MM.1S (cell line): ENCODE data around the gene C1QTNF9B.

ENCODE experiments used
- DNase-seq: peaks from one replicate; pipeline ENCODE4 v3.0.0-alpha.2; 2015
- H2AFZ ChIP-seq: fragments of 300-600 bp; sonication (generic); 2 replicates; pipeline ENCODE4 v1.6.0; 2016; ENCODE audit warnings: antibody characterized with exemption, low read length
- H3F3A ChIP-seq: fragments of 300-600 bp; sonication (generic); 2 replicates; pipeline ENCODE4 v1.6.1; 2016; ENCODE audit warnings: mild to moderate bottlenecking, antibody characterized with exemption, low read length, moderate library complexity, mixed read lengths; ENCODE audit not compliant: insufficient read depth
- H3K27ac ChIP-seq: fragments of 300-600 bp; sonication (generic); 2 replicates; pipeline ENCODE4 v1.5.1; 2016; ENCODE audit warnings: mild to moderate bottlenecking, low read length
- H3K27me3 ChIP-seq: fragments of 300-600 bp; sonication (generic); replicated peaks from 2 replicates; pipeline ENCODE4 v1.6.0; 2016; ENCODE audit warnings: low read length; ENCODE audit not compliant: insufficient read depth
- H3K36me3 ChIP-seq: fragments of 300-600 bp; sonication (generic); replicated peaks from 2 replicates; pipeline ENCODE4 v1.6.1; 2016; ENCODE audit warnings: mild to moderate bottlenecking, low read length, mixed read lengths; ENCODE audit not compliant: insufficient read depth
- H3K4me1 ChIP-seq: fragments of 300-600 bp; sonication (generic); 2 replicates; pipeline ENCODE4 v1.6.1; 2016; ENCODE audit warnings: low read length, mixed read lengths
- H3K4me2 ChIP-seq: fragments of 300-600 bp; sonication (generic); 2 replicates; pipeline ENCODE4 v1.6.0; 2016; ENCODE audit warnings: low read depth, low read length
- H3K4me3 ChIP-seq: fragments of 300-600 bp; sonication (generic); 2 replicates; pipeline ENCODE4 v1.5.1; 2016; ENCODE audit warnings: low read length, mixed read lengths
- H3K79me2 ChIP-seq: fragments of 300-600 bp; sonication (generic); 2 replicates; pipeline ENCODE4 v1.6.1; 2016; ENCODE audit warnings: mixed run types, low read length, mixed read lengths
- H3K9ac ChIP-seq: fragments of 300-600 bp; sonication (generic); 2 replicates; pipeline ENCODE4 v1.6.1; 2016; ENCODE audit warnings: low read length, mixed read lengths
- H3K9me2 ChIP-seq: fragments of 300-600 bp; sonication (generic); replicated peaks from 2 replicates; pipeline ENCODE4 v1.6.1; 2016; ENCODE audit warnings: mild to moderate bottlenecking, low read length, mixed read lengths; ENCODE audit not compliant: insufficient read depth
- H3K9me3 ChIP-seq: fragments of 300-600 bp; sonication (generic); replicated peaks from 2 replicates; pipeline ENCODE4 v1.6.1; 2016; ENCODE audit warnings: mild to moderate bottlenecking, low read length, mixed read lengths; ENCODE audit not compliant: insufficient read depth
- H4K20me1 ChIP-seq: fragments of 300-600 bp; sonication (generic); 2 replicates; pipeline ENCODE4 v1.6.1; 2016; ENCODE audit warnings: mild to moderate bottlenecking, low read length, moderate library complexity, mixed read lengths; ENCODE audit not compliant: insufficient read depth
- EZH2 ChIP-seq: fragments of 300-600 bp; sonication (generic); optimal IDR thresholded peaks from 2 replicates; pipeline ENCODE3; 2017; ENCODE audit warnings: low read depth, mild to moderate bottlenecking, antibody characterized with exemption, low read length, mixed read lengths
- EZH2phosphoT487 ChIP-seq: fragments of 300-600 bp; sonication (generic); IDR thresholded peaks from 2 replicates; pipeline ENCODE4 v1.6.1; 2018; ENCODE audit warnings: antibody characterized with exemption, low read length
- TF ChIP-seq, protein P1 (sequence below): fragments of 300-600 bp; sonication (generic); IDR thresholded peaks from 2 replicates; pipeline ENCODE4 v1.5.1; 2016; ENCODE audit warnings: antibody characterized with exemption, low read length, mixed read lengths

Gene C1QTNF9B

DNA sequence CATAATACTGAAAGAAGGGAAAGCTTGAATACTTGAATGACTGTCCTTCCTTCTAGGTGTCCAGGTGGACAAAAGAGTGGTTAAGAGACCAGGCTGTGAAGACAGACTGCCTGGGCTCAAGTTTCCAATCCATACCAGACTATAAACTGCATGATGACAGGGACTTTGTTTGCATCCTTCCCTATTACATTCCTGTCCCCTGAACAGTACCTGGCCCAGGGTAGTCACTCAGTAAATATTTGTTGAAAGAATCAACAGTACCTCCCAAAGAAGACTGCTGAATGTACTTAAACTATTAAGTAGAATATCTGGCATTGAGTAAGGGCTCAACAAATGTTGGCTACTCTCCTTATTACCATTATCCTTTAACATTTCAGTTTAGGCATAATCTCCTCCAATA, 37.8 kb downstream of the C1QTNF9B start:
- H3K9me3 ChIP-seq = no peaks in the 10 kb centered on the region
- no peak for DNase-seq
- H3K4me2 ChIP-seq = no peak overlapping the region
- H3K36me3 ChIP-seq = no peaks in the 10 kb centered on the region
- no peak overlapping the region for H2AFZ ChIP-seq
- H4K20me1 ChIP-seq = no peaks in the 10 kb centered on the region
- H3K27me3 ChIP-seq = no peaks in the 10 kb centered on the region
- H3K4me3 ChIP-seq = no peak overlapping the region
- TF ChIP-seq EZH2 (no peak), EZH2phosphoT487 (no peak)
- TF ChIP-seq, protein P1, sequence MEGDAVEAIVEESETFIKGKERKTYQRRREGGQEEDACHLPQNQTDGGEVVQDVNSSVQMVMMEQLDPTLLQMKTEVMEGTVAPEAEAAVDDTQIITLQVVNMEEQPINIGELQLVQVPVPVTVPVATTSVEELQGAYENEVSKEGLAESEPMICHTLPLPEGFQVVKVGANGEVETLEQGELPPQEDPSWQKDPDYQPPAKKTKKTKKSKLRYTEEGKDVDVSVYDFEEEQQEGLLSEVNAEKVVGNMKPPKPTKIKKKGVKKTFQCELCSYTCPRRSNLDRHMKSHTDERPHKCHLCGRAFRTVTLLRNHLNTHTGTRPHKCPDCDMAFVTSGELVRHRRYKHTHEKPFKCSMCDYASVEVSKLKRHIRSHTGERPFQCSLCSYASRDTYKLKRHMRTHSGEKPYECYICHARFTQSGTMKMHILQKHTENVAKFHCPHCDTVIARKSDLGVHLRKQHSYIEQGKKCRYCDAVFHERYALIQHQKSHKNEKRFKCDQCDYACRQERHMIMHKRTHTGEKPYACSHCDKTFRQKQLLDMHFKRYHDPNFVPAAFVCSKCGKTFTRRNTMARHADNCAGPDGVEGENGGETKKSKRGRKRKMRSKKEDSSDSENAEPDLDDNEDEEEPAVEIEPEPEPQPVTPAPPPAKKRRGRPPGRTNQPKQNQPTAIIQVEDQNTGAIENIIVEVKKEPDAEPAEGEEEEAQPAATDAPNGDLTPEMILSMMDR = no peak
- H3K79me2 ChIP-seq = no peaks in the 10 kb centered on the region
- H3K9ac ChIP-seq = no peak overlapping the region
- no peaks in the 10 kb centered on the region for H3F3A ChIP-seq
- H3K27ac ChIP-seq = no peak overlapping the region
- H3K4me1 ChIP-seq = no peaks in the 10 kb centered on the region
- H3K9me2 ChIP-seq = no peaks in the 10 kb centered on the region

DNA sequence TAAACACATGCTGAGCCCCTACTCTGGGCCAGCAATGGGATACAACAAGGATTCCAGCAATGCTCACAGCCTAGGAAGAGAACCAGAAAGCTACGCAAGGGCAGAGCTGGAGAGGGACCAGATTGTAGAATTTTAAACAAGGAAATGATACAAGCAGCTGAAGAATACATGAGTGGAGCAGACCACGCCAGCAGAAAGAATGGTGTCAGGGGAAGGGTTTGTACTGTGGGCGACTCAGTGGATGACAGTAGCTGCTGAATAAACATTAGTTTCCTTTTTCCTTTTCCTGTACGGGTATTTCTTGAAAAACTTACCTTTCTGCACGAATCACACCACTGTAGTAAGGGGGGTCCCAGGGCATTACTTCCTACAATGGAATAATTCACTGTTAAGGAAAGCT, 38.8 kb downstream of the C1QTNF9B start:
- no peaks in the 10 kb centered on the region for H3K79me2 ChIP-seq
- no peak overlapping the region for H3K9ac ChIP-seq
- H3K4me3 ChIP-seq = no peak overlapping the region
- H3K9me2 ChIP-seq = no peaks in the 10 kb centered on the region
- DNase-seq = no peak
- no peaks in the 10 kb centered on the region for H3K27me3 ChIP-seq
- no peaks in the 10 kb centered on the region for H3K9me3 ChIP-seq
- H3K4me2 ChIP-seq = no peak overlapping the region
- TF ChIP-seq EZH2 (no peak), EZH2phosphoT487 (no peak)
- TF ChIP-seq, protein P1 = no peak
- no peaks in the 10 kb centered on the region for H3K36me3 ChIP-seq
- no peak overlapping the region for H2AFZ ChIP-seq
- no peaks in the 10 kb centered on the region for H3F3A ChIP-seq
- H3K4me1 ChIP-seq = no peaks in the 10 kb centered on the region
- H3K27ac ChIP-seq = no peak overlapping the region
- no peaks in the 10 kb centered on the region for H4K20me1 ChIP-seq

DNA sequence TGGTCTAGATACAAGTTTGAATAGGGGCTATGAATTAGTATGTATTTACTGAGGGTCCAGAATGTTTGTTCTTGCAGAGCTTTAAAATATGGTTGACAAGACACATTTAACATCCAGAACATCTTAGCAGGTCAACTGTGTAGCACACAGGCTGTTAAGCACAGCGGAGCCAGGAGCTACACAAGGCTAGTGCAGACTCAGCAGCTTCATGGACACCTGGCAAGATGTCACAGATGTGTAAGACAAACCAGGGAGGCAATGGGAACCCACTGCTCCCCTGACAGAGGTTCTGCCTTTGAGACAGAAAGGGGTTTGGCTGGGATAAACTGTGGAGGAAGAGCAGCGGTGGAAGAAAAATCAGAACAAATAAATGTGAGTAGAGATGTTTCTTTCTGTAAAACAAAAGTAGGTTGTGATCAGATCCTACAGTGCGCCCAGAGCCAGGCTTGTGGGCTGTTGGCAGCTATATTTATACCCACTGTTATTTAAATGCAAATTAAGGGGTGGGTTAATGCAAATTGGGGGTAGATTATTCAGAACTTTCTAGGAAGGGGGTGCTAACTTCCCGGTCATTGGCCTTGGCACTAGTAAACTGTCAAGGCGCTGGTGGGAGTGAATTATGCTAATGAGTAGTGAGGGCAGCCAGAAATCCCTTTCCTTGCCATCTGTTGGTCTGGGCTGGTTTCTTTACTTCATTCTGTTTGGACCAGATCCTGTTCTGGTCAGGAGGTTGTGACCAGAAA, 41.1 kb downstream of the C1QTNF9B start:
- Histone ChIP-seq H3K27me3 (no peaks in the 10 kb centered on the region), H3K4me2 (no peak overlapping the region), H3K9me2 (no peaks in the 10 kb centered on the region), H3K36me3 (no peaks in the 10 kb centered on the region), H3K4me1 (no peaks in the 10 kb centered on the region), H3F3A (no peaks in the 10 kb centered on the region), H3K9me3 (no peaks in the 10 kb centered on the region), H4K20me1 (no peaks in the 10 kb centered on the region), H3K27ac (no peak overlapping the region), H3K79me2 (no peaks in the 10 kb centered on the region), H3K4me3 (no peak overlapping the region), H2AFZ (no peak overlapping the region), H3K9ac (no peak overlapping the region)
- TF ChIP-seq EZH2phosphoT487 (no peak), EZH2 (no peak)
- TF ChIP-seq, protein P1 = no peak
- peak; percentile 46 for DNase-seq
